RWPE2 (cell line): Measurements from ENCODE around the gene TAS2R31.

ENCODE experiments used
- ATAC-seq: fragments of 200-7000 bp; cut with Tn5 transposase; 3 replicates; pipeline ENCODE4 v1.9.1; 2021; ENCODE audit warnings: low read depth
- DNase-seq: peaks from one replicate; pipeline ENCODE4 v3.0.0-alpha.2; 2020; ENCODE audit warnings: low spot score
- H3K27ac ChIP-seq: fragments of 450-650 bp; 2 replicates; pipeline ENCODE4 v1.5.1; 2017; ENCODE audit warnings: mild to moderate bottlenecking; ENCODE audit not compliant: poor library complexity, severe bottlenecking
- H3K27me3 ChIP-seq: fragments of 250-450 bp; sonication (Bioruptor Pico); 2 replicates; pipeline ENCODE4 v1.5.1; 2021; ENCODE audit warnings: mild to moderate bottlenecking, moderate library complexity; ENCODE audit not compliant: insufficient read depth, poor library complexity, severe bottlenecking
- H3K36me3 ChIP-seq: fragments of 250-450 bp; sonication (Bioruptor Pico); 2 replicates; pipeline ENCODE4 v1.5.1; 2020; ENCODE audit warnings: low read depth, mild to moderate bottlenecking, moderate library complexity
- H3K4me1 ChIP-seq: fragments of 250-450 bp; sonication (Bioruptor Pico); 2 replicates; pipeline ENCODE4 v1.5.1; 2021; ENCODE audit warnings: mild to moderate bottlenecking, moderate library complexity; ENCODE audit not compliant: insufficient read depth, poor library complexity, severe bottlenecking
- H3K4me3 ChIP-seq: fragments of 250-450 bp; sonication (Bioruptor Pico); 2 replicates; pipeline ENCODE4 v1.5.1; 2021; ENCODE audit warnings: mild to moderate bottlenecking, moderate library complexity; ENCODE audit not compliant: severe bottlenecking
- H3K9me3 ChIP-seq: fragments of 250-450 bp; sonication (Bioruptor Pico); 2 replicates; pipeline ENCODE4 v1.5.1; 2021; ENCODE audit warnings: mild to moderate bottlenecking, moderate library complexity; ENCODE audit not compliant: severe bottlenecking
- TF ChIP-seq, protein P1 (sequence below): fragments of 450-650 bp; IDR thresholded peaks from one replicate; pipeline ENCODE4 v1.5.1; 2017; ENCODE audit warnings: mild to moderate bottlenecking, moderate library complexity; ENCODE audit not compliant: poor library complexity, severe bottlenecking

The TAS2R31 gene

DNA sequence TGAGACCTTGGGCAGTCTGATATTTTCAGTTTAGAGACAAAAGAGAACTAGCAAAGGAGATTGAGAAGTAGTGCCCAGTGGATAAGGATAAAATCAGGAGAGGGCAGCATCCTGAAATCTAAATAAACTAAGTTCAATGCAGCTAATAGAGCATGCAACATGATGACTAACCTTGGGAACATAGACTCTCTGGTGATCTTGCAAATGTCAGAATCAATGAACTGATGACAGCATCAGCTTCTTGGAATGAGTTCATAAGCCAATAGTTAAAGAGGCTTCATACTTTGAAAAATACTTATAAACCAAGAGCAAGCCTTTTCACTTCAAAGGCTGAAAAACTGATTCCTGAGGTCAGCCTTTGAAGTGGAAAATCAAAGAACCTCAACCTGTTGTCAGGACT, 17.0 kb downstream of the TAS2R31 start:
- TF ChIP-seq, protein P1, sequence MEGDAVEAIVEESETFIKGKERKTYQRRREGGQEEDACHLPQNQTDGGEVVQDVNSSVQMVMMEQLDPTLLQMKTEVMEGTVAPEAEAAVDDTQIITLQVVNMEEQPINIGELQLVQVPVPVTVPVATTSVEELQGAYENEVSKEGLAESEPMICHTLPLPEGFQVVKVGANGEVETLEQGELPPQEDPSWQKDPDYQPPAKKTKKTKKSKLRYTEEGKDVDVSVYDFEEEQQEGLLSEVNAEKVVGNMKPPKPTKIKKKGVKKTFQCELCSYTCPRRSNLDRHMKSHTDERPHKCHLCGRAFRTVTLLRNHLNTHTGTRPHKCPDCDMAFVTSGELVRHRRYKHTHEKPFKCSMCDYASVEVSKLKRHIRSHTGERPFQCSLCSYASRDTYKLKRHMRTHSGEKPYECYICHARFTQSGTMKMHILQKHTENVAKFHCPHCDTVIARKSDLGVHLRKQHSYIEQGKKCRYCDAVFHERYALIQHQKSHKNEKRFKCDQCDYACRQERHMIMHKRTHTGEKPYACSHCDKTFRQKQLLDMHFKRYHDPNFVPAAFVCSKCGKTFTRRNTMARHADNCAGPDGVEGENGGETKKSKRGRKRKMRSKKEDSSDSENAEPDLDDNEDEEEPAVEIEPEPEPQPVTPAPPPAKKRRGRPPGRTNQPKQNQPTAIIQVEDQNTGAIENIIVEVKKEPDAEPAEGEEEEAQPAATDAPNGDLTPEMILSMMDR: no peak
- Histone ChIP-seq H3K4me1 (no peaks in the 10 kb centered on the region), H3K4me3 (no peak overlapping the region), H3K27ac (no peak overlapping the region), H3K36me3 (no peaks in the 10 kb centered on the region), H3K9me3 (no peaks in the 10 kb centered on the region), H3K27me3 (no peaks in the 10 kb centered on the region)
- ATAC-seq (no peak), DNase-seq (no peak)

DNA sequence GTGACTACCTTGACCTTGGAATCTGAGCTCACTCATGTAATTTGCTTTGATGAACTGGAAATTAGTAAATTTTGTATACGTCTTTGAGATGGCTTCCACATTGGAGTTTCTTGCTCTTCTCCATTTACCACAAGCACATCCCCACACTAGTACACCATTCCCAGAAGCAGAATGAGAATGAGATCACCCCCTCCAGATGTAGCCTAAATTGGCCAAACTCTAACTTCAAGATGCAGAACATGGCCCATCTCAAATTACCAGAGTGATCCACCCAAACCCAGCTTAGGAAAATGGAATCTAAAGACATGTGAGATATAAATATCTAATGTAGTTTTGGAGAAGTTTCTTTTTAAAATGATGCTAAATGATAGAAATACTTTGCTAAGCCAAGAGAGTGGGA, 23.6 kb downstream of the TAS2R31 start:
- Histone ChIP-seq H3K27ac (no peak overlapping the region), H3K4me3 (no peak overlapping the region), H3K36me3 (no peaks in the 10 kb centered on the region), H3K27me3 (no peaks in the 10 kb centered on the region), H3K9me3 (no peaks in the 10 kb centered on the region), H3K4me1 (no peaks in the 10 kb centered on the region)
- DNase-seq (no peak), ATAC-seq (no peak)
- TF ChIP-seq, protein P1: no peak

DNA sequence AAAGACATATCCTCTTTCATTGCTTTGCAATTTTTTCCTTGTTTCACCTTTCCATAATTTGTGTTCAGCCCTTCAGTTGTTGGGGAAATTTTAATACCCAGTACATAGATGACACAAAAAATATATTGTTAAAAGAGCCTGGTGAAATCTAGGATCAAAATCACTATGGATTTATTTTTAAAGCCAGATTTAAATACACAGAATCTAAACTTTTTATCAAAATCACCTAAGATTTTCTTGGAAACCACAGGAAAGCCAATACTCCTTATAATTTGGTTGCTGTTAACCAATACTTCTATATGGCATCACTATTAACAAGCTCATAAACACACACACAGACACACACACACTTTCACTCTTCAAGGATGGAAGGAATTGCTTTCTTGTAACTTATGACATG, 33.0 kb downstream of the TAS2R31 start, which contains the start of gene TAS2R20:
TSS of gene TAS2R20 (minus strand) at position 101 of the 400 bp plus-strand sequence. CDS start 429 bp downstream, outside the sequence.
- DNase-seq (no peak), ATAC-seq (no peak)
- Histone ChIP-seq H3K27ac (no peak within 1 kb of the TSS), H3K36me3 (no peaks in the 10 kb centered on the region), H3K4me1 (no peaks in the 10 kb centered on the region), H3K27me3 (no peaks in the 10 kb centered on the region), H3K4me3 (no peak within 1 kb of the TSS), H3K9me3 (no peaks in the 10 kb centered on the region)
- TF ChIP-seq, protein P1: no peak

DNA sequence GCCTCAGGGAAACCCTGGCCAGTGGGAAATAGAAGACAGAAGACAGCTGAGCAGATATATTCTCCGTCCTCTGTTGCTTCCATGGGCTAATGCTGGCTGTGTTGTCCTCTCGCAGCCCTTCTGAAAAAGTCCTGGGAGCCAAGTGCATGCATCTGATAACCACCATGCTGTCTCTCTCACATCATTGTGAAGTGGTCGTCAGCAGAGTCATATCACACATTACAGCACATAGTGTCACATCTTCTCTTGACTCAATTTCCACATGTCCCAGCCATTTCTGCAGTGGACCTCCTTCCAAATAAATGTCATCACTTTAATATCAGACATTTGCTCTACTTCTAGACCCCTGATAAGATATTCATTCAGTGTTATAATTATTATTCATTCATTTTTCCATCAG, 36.9 kb downstream of the TAS2R31 start:
- no peaks in the 10 kb centered on the region for H3K9me3 ChIP-seq
- ATAC-seq (no peak), DNase-seq (no peak)
- no peak overlapping the region for H3K27ac ChIP-seq
- H3K4me3 ChIP-seq: no peak overlapping the region
- no peaks in the 10 kb centered on the region for H3K4me1 ChIP-seq
- no peaks in the 10 kb centered on the region for H3K27me3 ChIP-seq
- TF ChIP-seq, protein P1: no peak
- H3K36me3 ChIP-seq: no peaks in the 10 kb centered on the region

DNA sequence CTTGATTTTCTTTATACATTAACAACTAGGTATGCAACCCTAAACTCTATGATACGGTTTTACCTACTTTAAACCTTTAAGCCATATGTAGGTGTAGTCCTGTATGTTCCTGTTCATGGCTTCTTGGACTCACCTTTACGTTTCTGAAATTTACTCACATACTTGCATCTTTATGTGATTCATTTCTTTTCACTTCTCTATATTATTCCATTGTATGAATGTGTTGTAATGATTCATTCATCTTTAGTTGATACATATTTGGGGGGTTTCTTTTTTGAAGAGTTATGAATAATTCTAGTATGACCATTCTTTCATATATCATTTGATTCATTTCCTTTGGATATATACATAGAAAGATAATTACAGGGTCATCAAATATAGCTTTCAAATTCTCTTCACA, 42.1 kb downstream of the TAS2R31 start:
- no peaks in the 10 kb centered on the region for H3K4me1 ChIP-seq
- TF ChIP-seq, protein P1: no peak
- ATAC-seq: no peak
- no peak overlapping the region for H3K4me3 ChIP-seq
- H3K9me3 ChIP-seq: no peaks in the 10 kb centered on the region
- no peak for DNase-seq
- no peaks in the 10 kb centered on the region for H3K36me3 ChIP-seq
- no peaks in the 10 kb centered on the region for H3K27me3 ChIP-seq
- H3K27ac ChIP-seq: no peak overlapping the region
